Activated T-cell treated with anti-CD3 and anti-CD28 coated beads, Interleukin-2, amount 50 U/mL, for 1 hour (primary cell): ENCODE data around the gene ANKRD11.

Experiments
- DNase-seq: peaks from one replicate; pipeline ENCODE4 v3.0.0-alpha.2; 2020

ANKRD11 gene

DNA sequence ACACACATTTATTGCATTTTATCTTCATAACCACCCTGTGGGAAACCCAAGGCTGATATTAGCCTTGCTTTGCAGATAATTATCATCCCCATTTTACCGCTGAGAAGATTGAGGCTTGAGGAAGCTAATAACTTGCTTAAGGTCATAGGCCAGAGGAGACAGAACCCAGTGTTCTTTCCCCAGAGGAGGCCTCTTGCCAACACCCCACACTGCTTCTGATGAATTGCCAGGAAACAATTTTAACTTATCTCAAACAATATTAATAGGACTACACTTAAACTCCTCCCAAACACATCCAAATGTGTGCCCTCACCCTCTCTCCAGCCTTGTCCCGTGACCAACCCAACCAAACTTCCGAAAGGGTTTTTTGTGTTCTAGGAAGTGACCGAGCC lies 15.7 kb upstream of the ANKRD11 start:
- DNase-seq = no peak

DNA sequence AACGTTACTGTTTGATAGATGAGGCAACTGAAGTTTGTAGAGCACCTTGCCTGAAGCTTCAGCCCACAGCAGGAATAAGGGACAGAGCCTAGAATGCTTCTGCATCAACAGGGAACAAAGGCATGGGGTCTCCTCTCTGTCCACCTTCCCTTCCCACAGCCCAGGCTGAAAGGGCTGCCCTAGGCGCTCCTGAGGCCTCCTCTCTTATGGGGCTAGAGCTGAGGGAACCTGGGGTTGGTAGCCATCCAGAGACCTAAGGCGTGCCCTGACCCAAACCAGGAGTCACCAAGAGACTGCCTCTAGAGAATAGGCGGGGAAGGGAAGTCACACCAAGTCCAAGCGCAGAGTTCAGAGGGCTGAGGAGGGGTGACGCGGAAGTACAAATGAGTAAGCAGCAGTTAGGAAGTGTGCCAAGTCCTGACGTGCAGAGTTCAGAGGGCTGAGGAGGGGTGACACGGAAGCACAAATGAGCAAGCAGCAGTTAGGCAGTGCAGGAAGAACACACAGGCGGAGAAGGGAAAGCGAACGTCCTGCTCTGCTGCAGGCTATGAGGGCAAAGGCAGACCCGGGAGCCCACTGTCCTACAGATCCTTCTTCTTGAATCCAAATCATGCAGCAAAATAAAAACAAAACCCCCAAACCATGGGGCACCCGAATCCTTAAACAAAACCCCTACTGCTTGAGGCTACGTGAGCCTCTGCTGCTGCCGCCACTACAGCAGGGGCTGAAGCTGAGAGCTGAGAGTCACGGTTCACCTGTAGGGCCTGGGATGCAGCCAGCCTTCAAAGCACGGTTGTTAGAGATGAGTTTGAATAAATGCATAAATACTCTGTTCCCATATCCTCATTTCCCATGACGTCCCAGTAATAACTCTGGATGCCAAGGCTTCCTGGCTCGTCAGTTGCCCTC lies 15.1 kb upstream of the ANKRD11 start:
- DNase-seq = peak; percentile 82

DNA sequence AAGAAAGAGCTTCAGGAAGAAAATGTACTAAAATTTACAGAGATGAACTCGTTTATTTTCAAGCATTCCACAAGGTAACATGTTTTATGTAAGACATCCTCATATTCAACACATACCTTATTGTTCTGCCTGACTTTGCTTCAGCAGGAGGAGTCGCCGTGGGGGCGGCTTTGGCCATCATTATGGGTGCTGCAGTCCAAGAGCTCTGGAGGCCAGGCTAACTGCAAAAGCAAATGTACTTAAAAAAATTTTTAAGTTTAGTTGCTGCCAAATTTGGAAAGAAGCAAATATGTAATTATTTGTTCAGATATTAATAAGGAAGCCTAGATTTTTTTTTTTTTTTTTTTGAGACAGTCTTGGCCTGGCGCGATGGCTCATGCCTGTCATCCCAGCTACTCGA lies 13.7 kb upstream of the ANKRD11 start:
- no peak for DNase-seq

DNA sequence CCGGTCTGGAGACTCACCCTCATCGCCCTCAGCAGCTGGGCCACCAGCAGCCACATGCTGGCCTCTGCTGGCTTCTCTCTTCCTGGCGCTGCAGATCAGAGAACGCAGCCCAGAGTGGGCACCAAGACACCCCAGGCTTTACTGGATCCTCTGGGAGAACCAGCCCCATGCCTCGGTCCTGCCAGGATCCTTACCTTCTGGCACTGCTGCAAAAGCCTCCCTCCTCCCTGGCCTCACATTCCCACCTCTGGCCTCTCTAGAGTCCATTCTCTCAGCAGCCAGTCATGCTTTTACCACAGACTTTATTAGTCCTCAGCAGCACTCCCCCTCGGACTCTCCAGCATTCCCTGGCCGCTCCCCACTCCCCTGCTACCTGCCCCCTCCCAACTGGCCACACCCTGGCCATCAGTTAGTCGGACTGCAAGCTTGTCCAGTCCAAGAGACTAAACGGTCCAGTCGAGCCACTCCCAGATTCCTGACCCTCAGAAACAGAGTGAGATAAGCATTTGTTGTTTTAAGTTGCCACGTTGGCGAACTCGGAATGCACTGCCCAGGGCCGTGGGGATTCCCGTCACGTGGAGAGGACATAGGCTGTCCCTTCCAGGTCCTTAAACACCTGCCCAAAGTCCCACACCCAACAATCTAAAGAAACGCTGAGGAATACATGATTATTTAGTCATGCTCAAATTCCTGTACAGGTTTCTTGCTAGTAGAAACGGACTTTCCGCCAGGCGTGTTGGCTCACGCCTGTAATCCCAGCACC lies 11.9 kb upstream of the ANKRD11 start:
- no peak for DNase-seq

DNA sequence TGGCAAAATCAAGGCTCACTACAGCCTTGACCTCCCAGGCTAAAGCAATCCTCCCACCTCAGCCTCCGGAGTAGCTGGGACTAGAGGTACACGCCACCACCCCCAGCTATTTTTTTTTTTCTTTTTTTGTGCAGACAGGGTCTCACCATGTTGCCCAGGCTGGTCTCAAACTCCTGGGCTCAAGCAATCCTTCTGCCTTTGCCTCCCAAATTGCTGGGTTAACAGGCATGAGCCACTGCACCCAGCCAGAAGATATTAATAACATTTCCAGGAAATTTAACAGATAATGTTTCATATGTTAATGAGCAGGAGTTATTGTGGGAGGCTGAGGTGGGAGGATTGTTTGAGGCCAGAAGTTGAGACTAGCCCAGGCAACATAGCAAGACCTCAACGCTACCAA lies 9.4 kb upstream of the ANKRD11 start:
- DNase-seq = no peak

DNA sequence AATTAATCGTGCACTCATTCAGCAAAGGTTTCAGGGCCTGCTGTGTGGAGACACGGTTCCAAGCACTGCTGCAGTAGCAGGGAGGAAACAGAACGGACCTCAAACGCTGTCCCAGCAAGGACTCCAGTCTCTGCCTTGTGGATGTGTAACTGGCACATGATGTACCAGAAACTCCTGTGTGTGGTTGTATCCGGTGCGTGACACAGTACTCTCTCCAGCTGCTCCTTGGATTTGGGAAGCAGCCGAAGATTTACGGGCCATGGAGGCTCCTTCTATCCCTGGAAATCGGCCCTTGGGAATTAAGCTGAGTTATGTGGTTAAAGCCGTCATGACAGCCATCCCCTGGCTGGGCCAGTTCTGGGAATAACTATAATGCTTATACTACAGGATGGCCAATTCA lies 8.5 kb upstream of the ANKRD11 start:
- no peak for DNase-seq

DNA sequence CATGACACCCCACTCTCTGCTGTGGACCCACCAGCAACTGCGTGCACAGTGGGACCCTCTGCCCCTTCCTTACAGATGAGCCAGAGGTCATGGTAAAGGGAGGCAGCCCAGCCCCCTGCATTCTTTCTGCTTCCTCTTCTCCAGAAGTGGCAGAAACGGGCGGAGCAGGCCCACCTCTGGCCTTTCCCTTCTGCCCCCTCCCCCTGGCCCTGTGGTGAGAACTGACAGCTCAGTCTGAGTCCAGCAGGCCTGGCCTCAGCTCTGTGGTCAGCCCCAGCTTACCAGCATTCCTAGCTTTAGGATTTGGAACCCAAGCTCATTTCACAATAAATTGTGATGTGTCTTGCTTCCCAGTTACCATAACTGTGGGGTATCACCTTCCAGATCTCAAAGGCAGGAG lies 4.8 kb upstream of the ANKRD11 start:
- DNase-seq = no peak

DNA sequence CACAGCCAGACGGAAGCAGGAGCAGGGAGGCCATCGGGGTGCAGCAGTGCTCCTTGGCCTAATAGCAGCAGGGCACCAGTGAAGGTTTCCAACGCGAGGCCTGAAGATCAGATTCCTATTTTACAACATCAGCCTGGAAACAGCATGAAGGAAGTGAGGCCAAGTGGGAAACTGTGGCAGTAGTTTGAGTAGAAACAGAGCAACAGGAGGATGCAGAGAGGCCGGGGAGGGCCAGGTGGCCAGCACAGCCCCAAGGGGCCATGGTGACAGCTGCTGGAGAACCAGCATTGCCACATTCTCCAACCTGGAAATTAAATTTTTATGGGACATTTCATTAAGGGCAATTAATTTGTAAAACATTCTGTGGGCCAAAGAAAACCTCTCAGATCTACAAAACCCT lies 3.4 kb upstream of the ANKRD11 start:
- no peak for DNase-seq

DNA sequence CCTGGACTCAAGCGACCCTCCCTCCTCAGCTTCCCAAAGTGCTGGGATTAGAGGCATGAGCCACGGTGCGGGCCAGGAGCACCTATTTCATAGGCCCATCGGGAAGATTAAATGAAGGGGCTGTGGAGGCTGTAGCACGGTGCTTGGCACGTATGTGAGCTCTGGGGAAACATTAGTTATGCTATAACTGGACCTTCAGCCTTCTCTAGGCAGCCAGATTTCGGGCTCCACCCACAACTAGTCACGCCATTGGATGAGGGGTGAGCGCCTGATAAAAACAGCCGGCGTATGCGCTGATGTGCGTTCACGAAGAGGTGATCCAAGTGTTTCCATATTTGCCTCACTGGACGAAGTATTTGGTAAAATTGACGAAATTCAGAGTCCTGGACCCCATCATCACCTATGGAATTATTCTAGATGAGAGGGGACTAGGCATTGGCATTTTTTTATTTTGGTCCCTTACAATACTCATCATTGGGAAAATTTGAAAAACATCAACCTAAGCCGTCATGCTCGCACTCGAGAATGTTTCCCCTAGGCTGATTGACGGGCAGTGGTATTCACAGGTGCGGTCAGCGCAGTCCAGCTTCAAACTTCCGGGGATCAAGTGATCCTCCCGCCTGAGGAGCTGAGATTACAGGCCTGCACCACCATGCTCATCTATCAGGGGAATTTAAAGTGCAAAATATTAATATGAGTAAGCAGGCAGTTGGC lies 1.8 kb upstream of the ANKRD11 start:
- DNase-seq = no peak

DNA sequence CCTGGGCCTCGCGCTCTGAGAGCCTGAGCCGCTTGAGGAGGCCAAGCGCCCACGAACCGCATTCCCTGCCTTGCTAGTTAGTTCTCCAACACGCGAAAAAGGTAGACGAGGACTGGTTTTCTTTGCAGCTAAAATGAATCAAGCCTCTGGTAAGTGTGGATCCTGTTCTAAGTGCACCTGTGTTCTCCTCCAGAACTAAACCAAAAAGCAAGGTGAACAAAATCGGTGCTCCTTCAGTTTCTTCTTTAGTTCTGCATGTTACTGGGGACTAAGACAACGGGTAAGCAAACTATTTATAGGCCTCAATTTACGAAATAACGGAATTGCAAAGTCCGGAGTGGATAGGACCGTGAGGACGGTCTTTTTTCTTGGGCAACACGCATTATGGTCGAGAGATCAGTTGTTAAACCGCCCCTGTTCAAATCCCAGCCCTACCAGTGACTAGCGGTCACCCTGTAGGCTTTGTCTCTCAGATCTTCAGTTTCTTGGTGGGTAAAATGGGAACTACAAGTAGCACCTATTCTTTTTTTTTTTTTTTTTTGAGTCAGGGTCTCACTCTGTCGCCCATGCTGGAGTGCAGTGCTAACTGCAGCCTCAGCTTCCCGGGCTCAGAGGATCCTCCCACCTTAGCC lies 993 bp upstream of the ANKRD11 start:
- no peak for DNase-seq

DNA sequence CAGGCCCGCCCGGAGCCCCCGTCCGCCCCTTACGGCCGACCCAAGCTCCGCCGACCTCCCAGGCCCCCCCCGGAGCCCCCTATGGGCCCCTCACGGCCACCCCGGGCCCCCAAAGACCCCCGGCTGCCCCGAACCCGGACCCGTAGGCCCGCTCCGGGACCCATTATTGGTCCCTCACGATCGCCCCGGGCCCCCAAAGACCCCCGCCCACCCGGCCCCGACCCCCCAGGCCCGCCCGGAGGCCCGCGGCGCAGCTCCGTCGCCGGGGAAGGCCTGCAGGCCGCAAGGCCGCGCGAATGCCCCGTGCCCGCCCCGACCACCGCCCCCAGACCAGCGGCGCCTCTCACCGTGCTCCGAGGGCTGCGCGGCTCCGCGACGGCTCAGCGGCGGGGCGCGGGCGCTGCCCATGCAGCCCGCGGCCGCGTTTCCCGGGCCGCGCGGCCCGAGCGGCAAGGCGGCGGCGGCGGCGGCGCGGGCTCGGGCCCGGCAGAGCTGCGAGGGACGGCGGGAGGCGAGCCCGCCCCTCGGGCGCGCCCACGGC lies 393 bp downstream of the ANKRD11 start:
- no peak for DNase-seq

DNA sequence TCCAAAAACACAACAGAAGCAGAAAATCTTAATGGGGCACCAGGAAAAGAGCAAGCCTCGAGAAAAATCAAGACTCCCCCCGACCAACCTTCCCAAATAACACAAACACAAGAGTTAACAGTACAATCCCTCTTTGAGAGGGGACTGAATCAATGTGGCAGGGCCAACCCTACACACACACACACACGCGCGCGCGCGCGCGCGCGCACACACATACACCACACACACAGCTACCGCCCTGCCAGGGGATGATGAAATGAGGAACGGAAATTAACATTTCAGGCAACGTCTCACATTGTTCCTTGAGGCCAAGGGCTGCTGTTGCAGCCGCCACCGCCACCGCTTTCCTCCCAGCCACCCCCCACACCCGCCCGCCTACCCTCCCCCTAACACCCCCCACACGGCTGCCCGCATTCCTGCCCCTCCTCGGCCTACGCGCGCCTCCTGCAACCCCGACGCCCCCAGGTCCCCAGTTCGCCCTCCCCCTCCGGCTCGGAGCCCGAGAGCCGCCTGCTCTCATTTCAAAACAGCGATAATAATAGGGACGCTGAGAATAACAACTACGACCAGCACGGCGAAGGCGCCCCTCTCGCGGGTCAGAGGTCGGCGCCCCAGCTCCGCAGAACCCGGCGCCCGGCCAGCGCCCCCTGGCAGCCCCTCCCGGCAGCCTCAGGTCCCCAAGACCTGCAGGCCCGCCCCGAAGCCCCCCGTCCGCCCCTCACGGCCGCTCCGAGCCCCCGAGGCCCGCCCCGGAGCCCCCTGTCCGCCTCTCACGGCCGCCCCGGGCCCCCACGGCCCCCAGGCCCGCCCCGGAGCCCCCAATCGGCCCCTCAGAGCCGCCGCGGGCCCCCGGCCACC lies 1.1 kb downstream of the ANKRD11 start:
- peak; percentile 80 for DNase-seq

DNA sequence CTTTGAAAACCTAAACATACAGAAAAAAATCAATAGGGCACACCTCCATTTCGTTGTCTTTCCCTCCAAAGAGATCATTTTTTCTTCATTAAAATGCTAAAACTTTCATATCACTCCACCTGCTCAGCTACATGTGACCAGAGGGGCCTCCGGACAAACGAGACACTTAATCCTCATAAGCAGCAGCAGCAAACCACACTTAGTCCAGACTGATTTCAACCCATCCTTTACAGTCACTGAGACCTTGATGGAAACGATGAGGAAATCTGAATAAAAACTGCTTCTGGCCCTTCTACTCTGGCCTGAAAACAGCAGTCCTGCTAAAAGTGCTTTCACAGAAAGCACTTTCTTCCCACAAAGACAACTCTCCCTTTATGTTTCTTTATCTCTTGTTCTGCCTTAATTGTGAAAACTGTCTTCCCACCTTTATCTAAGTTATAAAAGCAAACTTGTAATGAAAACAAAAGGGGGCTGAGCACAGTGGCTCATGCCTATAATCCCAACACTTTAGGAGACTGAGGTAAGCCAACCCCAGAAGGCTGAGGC lies 4.6 kb downstream of the ANKRD11 start:
- DNase-seq = no peak

DNA sequence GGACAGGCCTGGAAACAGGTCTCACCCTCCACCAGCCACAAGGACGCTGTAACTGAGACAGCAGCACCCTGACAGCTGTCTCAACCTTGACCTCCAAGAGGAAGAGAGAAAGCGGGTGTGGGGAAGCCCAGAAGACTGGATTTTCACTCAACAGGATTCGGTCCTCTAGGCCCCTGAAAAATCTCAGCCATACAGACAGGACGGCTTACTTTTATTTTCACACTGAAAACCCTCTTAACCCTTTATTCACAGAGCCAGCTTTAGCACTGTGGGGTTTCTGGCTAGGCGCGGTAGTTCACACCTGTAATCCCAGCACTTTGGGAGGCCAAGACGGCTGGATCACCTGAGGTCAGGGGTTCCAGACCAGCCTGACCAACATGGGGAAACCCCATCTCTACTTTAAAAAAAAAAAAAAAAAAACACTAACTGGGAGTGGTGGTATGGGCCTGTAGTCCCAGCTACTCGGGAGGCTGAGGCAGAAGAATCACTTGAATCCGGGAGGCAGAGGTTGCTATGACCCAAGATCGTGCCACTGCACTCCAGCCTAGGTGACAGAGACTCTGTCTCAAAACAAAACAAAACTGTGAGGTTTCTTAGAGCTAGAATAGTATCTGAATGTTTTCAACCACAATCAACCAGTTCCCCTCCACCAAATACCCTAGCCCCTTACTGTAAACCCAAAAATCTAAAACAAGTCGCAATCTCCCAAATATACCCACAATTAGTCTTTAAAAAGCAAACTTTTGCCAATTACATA lies 5.3 kb downstream of the ANKRD11 start:
- no peak for DNase-seq

DNA sequence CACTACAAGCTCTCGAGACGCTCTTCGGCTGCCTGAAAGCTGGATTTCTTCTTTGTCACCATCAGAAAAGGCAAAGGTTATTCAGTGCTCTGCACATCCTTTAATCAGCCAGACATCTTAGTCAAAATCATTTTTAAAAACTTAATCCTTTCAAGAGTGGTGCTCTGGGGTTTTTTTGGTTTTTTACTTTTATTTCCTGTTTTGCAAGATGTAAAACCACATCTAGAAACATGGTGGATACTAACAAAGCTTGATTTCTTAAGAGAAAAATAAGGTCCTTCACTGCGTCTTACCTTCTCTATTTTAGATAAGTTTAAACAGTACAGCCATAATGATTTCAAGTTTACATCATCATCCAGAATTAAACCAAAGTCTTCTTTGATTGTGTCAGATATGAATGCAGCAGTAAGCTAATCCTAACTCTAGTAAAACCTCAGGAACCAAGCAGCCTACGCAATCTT lies 6.3 kb downstream of the ANKRD11 start:
- no peak for DNase-seq

DNA sequence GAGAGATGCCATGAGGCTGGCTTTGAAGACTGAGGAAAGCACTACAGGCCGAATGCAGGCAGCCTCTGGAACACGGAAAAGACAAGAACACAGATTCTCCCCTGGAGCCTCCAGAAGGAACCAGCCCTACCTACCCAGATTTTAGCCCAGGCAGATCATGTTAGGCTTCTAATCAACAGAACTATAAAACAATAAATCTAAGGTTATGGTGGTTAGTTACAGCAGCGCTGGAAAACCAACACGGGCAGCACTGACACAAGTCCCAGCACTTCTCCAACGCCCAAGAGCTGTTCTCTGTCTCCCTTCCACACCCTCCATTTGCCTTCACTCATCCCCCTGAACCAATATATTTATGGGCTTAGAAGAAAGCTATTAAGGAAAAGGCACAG lies 7.5 kb downstream of the ANKRD11 start:
- no peak for DNase-seq

DNA sequence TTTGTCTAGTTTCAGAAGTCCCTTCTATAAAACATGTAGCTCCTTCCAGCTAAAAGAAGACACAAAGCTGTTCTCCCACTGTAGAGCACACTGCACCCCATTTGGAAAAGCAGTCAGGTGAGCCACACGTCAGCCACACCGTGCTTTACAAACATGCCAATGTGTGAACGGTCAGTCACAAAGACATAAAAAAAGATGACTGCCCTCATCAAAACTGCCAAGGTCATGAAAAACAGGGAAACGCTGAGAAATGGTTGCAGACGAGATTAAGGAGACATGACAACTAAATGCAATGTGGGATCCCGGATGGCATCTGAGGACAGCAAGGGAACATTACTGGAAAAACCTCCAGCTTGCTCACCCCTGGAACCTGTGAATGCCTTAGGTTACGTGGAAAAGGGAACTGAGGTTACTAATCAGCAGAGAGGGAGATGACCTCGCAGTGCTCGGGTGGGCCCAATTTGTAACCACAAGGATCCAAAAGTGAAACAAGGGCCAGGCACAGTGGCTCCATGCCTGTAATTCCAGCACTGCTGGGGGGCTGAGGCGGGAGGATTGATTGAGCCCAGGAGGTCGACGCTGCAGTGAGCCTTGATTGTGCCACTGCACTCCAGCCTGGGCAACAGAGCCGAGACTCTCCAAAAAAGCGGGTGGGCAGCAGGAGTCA lies 8.1 kb downstream of the ANKRD11 start:
- no peak for DNase-seq

DNA sequence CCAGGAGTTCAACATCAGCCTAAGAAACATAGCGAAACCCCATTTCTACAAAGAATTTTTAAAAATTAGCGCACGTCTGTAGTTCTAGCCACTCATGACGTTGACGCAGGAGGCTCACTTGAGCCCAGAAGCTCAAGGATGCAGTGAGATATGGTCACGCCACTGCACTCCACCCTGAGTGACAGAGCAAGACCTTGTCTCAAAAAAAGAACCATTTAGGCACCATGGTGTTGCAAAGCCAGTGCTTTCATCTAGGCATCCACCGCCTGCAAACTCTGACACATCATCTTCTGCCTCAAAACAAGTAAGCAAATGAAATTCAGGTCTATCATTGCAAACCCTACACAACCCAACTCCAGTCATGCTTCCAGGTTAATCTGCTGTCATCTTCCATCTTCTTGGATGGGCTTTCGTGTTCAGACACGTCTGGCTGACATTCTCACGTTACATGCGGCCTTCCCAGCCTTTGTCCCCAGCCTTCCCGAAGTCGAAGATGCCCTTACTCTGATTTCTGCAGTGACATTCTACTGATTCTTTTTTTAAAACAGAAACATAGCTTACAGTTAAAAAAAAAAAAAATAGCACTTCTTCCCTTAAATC lies 8.9 kb downstream of the ANKRD11 start:
- DNase-seq = no peak

DNA sequence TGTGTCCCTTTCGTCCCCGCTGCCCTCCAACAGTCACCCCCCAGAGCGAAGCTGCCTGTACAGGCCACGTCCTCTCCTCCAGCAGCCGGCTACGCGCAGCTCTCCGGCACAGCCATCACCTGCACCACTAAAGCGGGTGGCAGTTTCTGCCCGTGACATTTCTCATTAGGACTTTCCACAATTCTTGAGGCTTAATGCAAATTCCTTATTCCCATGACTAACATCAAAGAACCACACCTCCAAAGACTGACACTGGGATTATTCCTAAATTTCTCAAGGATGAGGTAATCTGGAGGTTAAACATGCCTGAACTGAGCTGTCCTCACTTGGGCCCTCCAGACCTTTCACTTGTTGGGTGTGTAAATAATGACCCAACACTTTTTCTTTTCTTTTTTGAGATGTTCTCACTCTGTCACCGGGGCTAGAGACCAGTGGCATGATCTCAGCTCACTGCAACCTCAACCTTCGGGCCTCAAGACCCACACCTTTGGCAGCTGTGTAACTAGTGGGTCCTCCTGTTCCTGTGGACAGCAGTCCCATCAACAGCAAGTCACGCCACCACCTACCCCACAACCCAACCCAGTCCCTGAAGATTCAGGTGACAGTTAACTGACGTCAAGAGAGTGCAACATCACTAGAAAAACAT lies 11.7 kb downstream of the ANKRD11 start:
- DNase-seq = no peak
